WTC11 (cell line): ENCODE data around the gene BCAS2. TPM values are rescaled to one million over a fixed set of nuclear protein-coding genes. Genes with fewer than 3 reads are reported as not detected.

Experiments
- ATAC-seq: fragments of 200-7000 bp; cut with Tn5 transposase; 2 replicates; pipeline ENCODE4 v1.10.0; 2021; ENCODE audit warnings: mild to moderate bottlenecking, moderate library complexity
- CTCF ChIA-PET: fragments of 300-600 bp; sonication (Branson Sonifier 250); formaldehyde crosslinking; loops from one replicate; lab custom pipeline; 2021; ENCODE audit warnings: antibody characterized with exemption; lab: Charles Lee
- POLR2A ChIA-PET: fragments of 350-600 bp; sonication (Branson Sonifier 250); formaldehyde crosslinking; loops from one replicate; lab custom pipeline; 2021; ENCODE audit warnings: antibody characterized with exemption; lab: Charles Lee
- DNase-seq: peaks from one replicate; pipeline ENCODE4 v3.0.0; 2021; ENCODE audit warnings: low spot score
- H3K27ac Mint-ChIP-seq: 2 replicates; pipeline ENCODE4 v1.8.0; 2021; ENCODE audit warnings: mixed read lengths
- H3K27me3 Mint-ChIP-seq: 2 replicates; pipeline ENCODE4 v1.8.0; 2021; ENCODE audit warnings: low read depth, mild to moderate bottlenecking, moderate library complexity, mixed read lengths
- H3K36me3 Mint-ChIP-seq: 2 replicates; pipeline ENCODE4 v1.8.0; 2021; ENCODE audit warnings: mixed read lengths
- H3K4me1 Mint-ChIP-seq: 2 replicates; pipeline ENCODE4 v1.8.0; 2022; ENCODE audit warnings: mixed read lengths
- H3K4me3 Mint-ChIP-seq: 2 replicates; pipeline ENCODE4 v1.8.0; 2021; ENCODE audit warnings: mild to moderate bottlenecking, moderate library complexity, mixed read lengths
- H3K9me3 Mint-ChIP-seq: 2 replicates; pipeline ENCODE4 v1.8.0; 2021; ENCODE audit warnings: mixed read lengths
- ATF2 ChIP-seq: sonication (generic); formaldehyde crosslinking; IDR thresholded peaks from 2 replicates; pipeline ENCODE4 v1.8.1; 2022; ENCODE audit warnings: low read depth, missing genetic modification reagents, borderline replicate concordance
- E2F4 ChIP-seq: sonication (generic); formaldehyde crosslinking; IDR thresholded peaks from 2 replicates; pipeline ENCODE4 v1.8.1; 2022; ENCODE audit warnings: low read depth, mild to moderate bottlenecking, moderate library complexity, missing genetic modification reagents, borderline replicate concordance
- ESRRA ChIP-seq: sonication (generic); formaldehyde crosslinking; IDR thresholded peaks from 2 replicates; pipeline ENCODE4 v1.8.1; 2022; ENCODE audit warnings: mild to moderate bottlenecking, missing genetic modification reagents, borderline replicate concordance
- FOXK1 ChIP-seq: sonication (generic); formaldehyde crosslinking; IDR thresholded peaks from 2 replicates; pipeline ENCODE4 v1.8.0; 2022; ENCODE audit warnings: mild to moderate bottlenecking, moderate library complexity, missing genetic modification reagents
- HMGXB4 ChIP-seq: sonication (generic); formaldehyde crosslinking; IDR thresholded peaks from 2 replicates; pipeline ENCODE4 v1.8.1; 2023; ENCODE audit warnings: mild to moderate bottlenecking, moderate library complexity, missing genetic modification reagents
- MAX ChIP-seq: sonication (generic); formaldehyde crosslinking; IDR thresholded peaks from 2 replicates; pipeline ENCODE4 v1.8.0; 2022; ENCODE audit warnings: mild to moderate bottlenecking, missing genetic modification reagents
- MLX ChIP-seq: sonication (generic); formaldehyde crosslinking; IDR thresholded peaks from 2 replicates; pipeline ENCODE4 v1.8.1; 2023; ENCODE audit warnings: mild to moderate bottlenecking, missing genetic modification reagents, moderate library complexity
- MYBL2 ChIP-seq: sonication (generic); formaldehyde crosslinking; IDR thresholded peaks from 2 replicates; pipeline ENCODE4 v1.8.1; 2023; ENCODE audit warnings: mild to moderate bottlenecking, moderate library complexity, missing genetic modification reagents
- NFATC4 ChIP-seq: fragments of 250-450 bp; sonication (Bioruptor Pico); IDR thresholded peaks from 2 replicates; pipeline ENCODE4 v1.9.0; 2021; ENCODE audit warnings: mild to moderate bottlenecking
- PREB ChIP-seq: sonication (generic); formaldehyde crosslinking; IDR thresholded peaks from 2 replicates; pipeline ENCODE4 v1.8.1; 2022; ENCODE audit warnings: mild to moderate bottlenecking, missing genetic modification reagents, moderate library complexity, borderline replicate concordance
- RELA ChIP-seq: sonication (generic); formaldehyde crosslinking; IDR thresholded peaks from 2 replicates; pipeline ENCODE4 v1.8.1; 2022; ENCODE audit warnings: missing genetic modification reagents, mild to moderate bottlenecking, borderline replicate concordance
- TEAD1 ChIP-seq: sonication (generic); formaldehyde crosslinking; IDR thresholded peaks from 2 replicates; pipeline ENCODE4 v1.8.0; 2022; ENCODE audit warnings: mild to moderate bottlenecking, missing genetic modification reagents
- USF1 ChIP-seq: sonication (generic); formaldehyde crosslinking; IDR thresholded peaks from 2 replicates; pipeline ENCODE4 v1.8.0; 2022; ENCODE audit warnings: mild to moderate bottlenecking, missing genetic modification reagents
- ZNF121 ChIP-seq: sonication (generic); formaldehyde crosslinking; IDR thresholded peaks from 2 replicates; pipeline ENCODE4 v1.8.0; 2023; ENCODE audit warnings: missing genetic modification reagents
- ZNF263 ChIP-seq: sonication (generic); formaldehyde crosslinking; IDR thresholded peaks from 2 replicates; pipeline ENCODE4 v1.8.1; 2022; ENCODE audit warnings: low read depth, mild to moderate bottlenecking, moderate library complexity, missing genetic modification reagents
- ZNF281 ChIP-seq: sonication (generic); formaldehyde crosslinking; IDR thresholded peaks from 2 replicates; pipeline ENCODE4 v1.8.0; 2023; ENCODE audit warnings: mild to moderate bottlenecking, missing genetic modification reagents
- ZNF416 ChIP-seq: fragments of 250-450 bp; sonication (Bioruptor Pico); IDR thresholded peaks from 2 replicates; pipeline ENCODE4 v1.9.0; 2021; ENCODE audit warnings: mild to moderate bottlenecking, inconsistent platforms
- ZNF425 ChIP-seq: fragments of 250-450 bp; sonication (Bioruptor Pico); conservative IDR thresholded peaks from 2 replicates; pipeline ENCODE4 v1.9.0; 2021; ENCODE audit warnings: mild to moderate bottlenecking
- ZNF512 ChIP-seq: sonication (generic); formaldehyde crosslinking; IDR thresholded peaks from 2 replicates; pipeline ENCODE4 v1.8.1; 2022; ENCODE audit warnings: missing genetic modification reagents, borderline replicate concordance
- ZSCAN18 ChIP-seq: fragments of 250-450 bp; sonication (Bioruptor Pico); IDR thresholded peaks from 2 replicates; pipeline ENCODE4 v2.1.2; 2022; ENCODE audit warnings: mild to moderate bottlenecking, moderate library complexity
- total RNA-seq: library from RNA; stranded (reverse); gene quantifications from 3 replicates; pipeline ENCODE4 v1.2.3, GENCODE V29; 2021

Gene BCAS2
- total RNA-seq, 1 experiment from 2014 or later, result 39.0 TPM

GRCh38 chr1:114588196-114588689 is 6.8 kb upstream of the BCAS2 start:
- H3K9me3 Mint-ChIP-seq, result no peaks in the 10 kb centered on the region
- DNase-seq, result no peak
- no peaks in the 10 kb centered on the region for H3K4me1 Mint-ChIP-seq
- TF ChIP-seq MLX (CRISPR knock-in tag) (no peak), MYBL2 (CRISPR knock-in tag) (no peak), NFATC4 (CRISPR knock-in tag) (no peak), ZNF416 (CRISPR knock-in tag) (no peak), ATF2 (CRISPR knock-in tag) (no peak), ZNF512 (CRISPR knock-in tag) (no peak), ZNF425 (CRISPR knock-in tag) (no peak), RELA (no peak), USF1 (no peak), E2F4 (CRISPR knock-in tag) (no peak), PREB (CRISPR knock-in tag) (no peak), ZNF281 (CRISPR knock-in tag) (no peak), FOXK1 (CRISPR knock-in tag) (no peak), ZNF263 (CRISPR knock-in tag) (no peak), TEAD1 (no peak), MAX (CRISPR knock-in tag) (no peak), HMGXB4 (no peak), ESRRA (CRISPR knock-in tag) (no peak), ZSCAN18 (CRISPR knock-in tag) (no peak), ZNF121 (CRISPR knock-in tag) (no peak)
- ChIA-PET POLR2A (no interaction called here), CTCF (no interaction called here)
- no peaks in the 10 kb centered on the region for H3K36me3 Mint-ChIP-seq
- H3K27ac Mint-ChIP-seq, result no peak overlapping the region
- no peak overlapping the region for H3K4me3 Mint-ChIP-seq
- ATAC-seq, result no peak
- peaks cover 6% of the 10 kb centered on the region for H3K27me3 Mint-ChIP-seq
